H1 (cell line): Measurements from ENCODE around the gene MFAP4. TPM values are rescaled to one million over a fixed set of nuclear protein-coding genes. Genes with fewer than 3 reads are reported as not detected.

ENCODE experiments used
- CTCF ChIA-PET: fragments of 300-600 bp; sonication (Branson Sonifier 250); formaldehyde crosslinking; loops from one replicate; lab custom pipeline; 2021; ENCODE audit not compliant: partially characterized antibody; lab: Charles Lee
- POLR2A ChIA-PET: fragments of 300-600 bp; sonication (Branson Sonifier 250); formaldehyde crosslinking; loops from one replicate; lab custom pipeline; 2021; ENCODE audit warnings: inconsistent platforms; ENCODE audit not compliant: partially characterized antibody; lab: Charles Lee
- DNase-seq, 2 experiments: peaks; one replicate each; pipeline versions ENCODE4 v3.0.0 to v3.0.0-alpha.2; 2010 to 2022; ENCODE audit warnings: low spot score in 2 of 2, low read depth in 1 of 2, mixed read lengths in 1 of 2
- FAIRE-seq: peaks from 2 replicates; lab custom pipeline; 2011; peaks lifted over from hg19 to GRCh38; lab: Jason Lieb, UNC
- H2AFZ ChIP-seq: 2 replicates; pipeline ENCODE4 v1.8.1; 2012; ENCODE audit warnings: low read length, inconsistent platforms
- H2AK5ac ChIP-seq: 2 replicates; pipeline ENCODE4 v1.6.1; 2013; ENCODE audit warnings: low read depth, low read length
- H2BK120ac ChIP-seq: replicated peaks from 2 replicates; pipeline ENCODE3; 2013; ENCODE audit warnings: low read depth, low read length, inconsistent platforms
- H2BK12ac ChIP-seq: 2 replicates; pipeline ENCODE4 v1.6.1; 2013; ENCODE audit warnings: low read depth, low read length
- H2BK15ac ChIP-seq: 2 replicates; pipeline ENCODE4 v1.6.1; 2013; ENCODE audit warnings: low read length
- H2BK20ac ChIP-seq: 2 replicates; pipeline ENCODE4 v1.6.1; 2013; ENCODE audit warnings: low read length
- H2BK5ac ChIP-seq: 2 replicates; pipeline ENCODE4 v1.6.1; 2013; ENCODE audit warnings: low read depth, low read length
- H3K14ac ChIP-seq: 2 replicates; pipeline ENCODE4 v1.6.1; 2013; ENCODE audit warnings: inconsistent platforms; ENCODE audit not compliant: insufficient read length
- H3K18ac ChIP-seq: 2 replicates; pipeline ENCODE4 v1.6.1; 2013; ENCODE audit warnings: low read length; ENCODE audit errors: extremely low read depth
- H3K23ac ChIP-seq: 2 replicates; pipeline ENCODE4 v1.6.1; 2013; ENCODE audit warnings: inconsistent platforms; ENCODE audit not compliant: insufficient read length
- H3K23me2 ChIP-seq: 2 replicates; pipeline ENCODE4 v1.6.1; 2013; ENCODE audit warnings: low read depth, low read length
- H3K27ac ChIP-seq: 2 replicates; pipeline ENCODE4 v1.6.1; 2011; ENCODE audit warnings: low read depth, low read length, inconsistent platforms
- H3K27me3 ChIP-seq, 4 experiments: replicated peaks in 1 of 4; 1 replicate in 1 of 4; 2 replicates in 3 of 4; pipeline versions ENCODE4 v1.6.1 to v1.8.1; 2011 to 2013; ENCODE audit warnings: low read length in 3 of 4, mild to moderate bottlenecking in 3 of 4, inconsistent platforms in 2 of 4, mixed read lengths in 2 of 4, moderate library complexity in 1 of 4; ENCODE audit not compliant: control insufficient read depth in 3 of 4, insufficient read depth in 3 of 4; ENCODE audit errors: extremely low read depth in 1 of 4
- H3K36me3 ChIP-seq, 4 experiments: 2 replicates each; pipeline versions ENCODE4 v1.6.1 to v1.8.1; 2011 to 2013; ENCODE audit warnings: mild to moderate bottlenecking in 4 of 4, low read length in 3 of 4, moderate library complexity in 2 of 4, control low read depth in 1 of 4, inconsistent platforms in 1 of 4; ENCODE audit not compliant: insufficient read depth in 4 of 4, control insufficient read depth in 2 of 4
- H3K4ac ChIP-seq: replicated peaks from 2 replicates; pipeline ENCODE3; 2013; ENCODE audit warnings: low read length, low read depth, mixed read lengths, inconsistent platforms; ENCODE audit not compliant: insufficient read length
- H3K4me1 ChIP-seq, 4 experiments: replicated peaks in 1 of 4; 1 replicate in 1 of 4; 2 replicates in 3 of 4; pipeline versions ENCODE4 v1.6.1 to v1.8.1; 2011 to 2013; ENCODE audit warnings: low read length in 3 of 4, inconsistent platforms in 2 of 4, mixed read lengths in 1 of 4; ENCODE audit not compliant: insufficient read depth in 4 of 4, control insufficient read depth in 3 of 4
- H3K4me2 ChIP-seq, 2 experiments: 2 replicates each; pipeline versions ENCODE4 v1.6.1 to v1.8.1; 2011 to 2013; ENCODE audit warnings: low read depth in 2 of 2, low read length in 2 of 2, control low read depth in 1 of 2, inconsistent platforms in 1 of 2, mild to moderate bottlenecking in 1 of 2; ENCODE audit not compliant: insufficient read depth in 1 of 2
- H3K4me3 ChIP-seq, 4 experiments: fragments of 200-600, 300-600 bp in 1 of 4; sonication (generic), shearing (Covaris generic), sonication (Bioruptor Twin) in 1 of 4; 2 replicates each; pipeline versions ENCODE4 v1.5.1 to v1.8.1; 2011 to 2016; ENCODE audit warnings: low read length in 4 of 4, low read depth in 3 of 4, control low read depth in 2 of 4, inconsistent platforms in 2 of 4, mild to moderate bottlenecking in 2 of 4, mixed read lengths in 1 of 4, moderate library complexity in 1 of 4; ENCODE audit not compliant: insufficient read depth in 2 of 4; ENCODE audit errors: extremely low read depth in 1 of 4
- H3K56ac ChIP-seq: replicated peaks from 2 replicates; pipeline ENCODE3; 2013; ENCODE audit warnings: low read depth, mild to moderate bottlenecking, mixed read lengths, low read length, inconsistent platforms; ENCODE audit not compliant: insufficient read length
- H3K79me1 ChIP-seq: 2 replicates; pipeline ENCODE4 v1.6.1; 2013; ENCODE audit warnings: low read depth, low read length, control low read depth
- H3K79me2 ChIP-seq, 2 experiments: 2 replicates each; pipeline versions ENCODE4 v1.6.1 to v1.8.1; 2012 to 2013; ENCODE audit warnings: low read length in 2 of 2, mild to moderate bottlenecking in 2 of 2, inconsistent platforms in 1 of 2; ENCODE audit not compliant: insufficient read depth in 2 of 2, control insufficient read depth in 1 of 2
- H3K9ac ChIP-seq, 4 experiments: replicated peaks in 1 of 4; 1 replicate in 1 of 4; 2 replicates in 3 of 4; pipeline versions ENCODE4 v1.6.1 to v1.8.1; 2011 to 2013; ENCODE audit warnings: low read depth in 3 of 4, low read length in 3 of 4, control low read depth in 2 of 4, mild to moderate bottlenecking in 2 of 4, moderate library complexity in 2 of 4, inconsistent platforms in 1 of 4; ENCODE audit errors: extremely low read depth in 1 of 4
- H3K9me3 ChIP-seq, 2 experiments: 2 replicates each; pipeline versions ENCODE4 v1.6.1 to v1.8.1; 2012 to 2013; ENCODE audit warnings: mild to moderate bottlenecking in 2 of 2, moderate library complexity in 2 of 2, control low read depth in 1 of 2, inconsistent platforms in 1 of 2, low read depth in 1 of 2, low read length in 1 of 2, mixed read lengths in 1 of 2; ENCODE audit not compliant: insufficient read depth in 2 of 2
- H4K20me1 ChIP-seq, 2 experiments: replicated peaks in 1 of 2; 2 replicates each; pipeline versions ENCODE3 to v1.8.1; 2011 to 2013; ENCODE audit warnings: inconsistent platforms in 2 of 2, low read length in 2 of 2, mild to moderate bottlenecking in 1 of 2; ENCODE audit not compliant: insufficient read depth in 2 of 2, control insufficient read depth in 1 of 2
- H4K5ac ChIP-seq: 2 replicates; pipeline ENCODE4 v1.6.1; 2013; ENCODE audit warnings: low read length, low read depth, mixed read lengths, inconsistent platforms; ENCODE audit not compliant: insufficient read length
- H4K8ac ChIP-seq: 2 replicates; pipeline ENCODE4 v1.8.0; 2013; ENCODE audit warnings: mild to moderate bottlenecking, moderate library complexity, low read length, inconsistent platforms; ENCODE audit not compliant: insufficient read depth; ENCODE audit errors: extremely low read depth
- H4K91ac ChIP-seq: replicated peaks from 2 replicates; pipeline ENCODE3; 2013; ENCODE audit warnings: low read length, mixed read lengths, inconsistent platforms; ENCODE audit not compliant: insufficient read length
- ATF3 ChIP-seq: IDR thresholded peaks from 2 replicates; pipeline ENCODE4 v1.6.1; 2011; ENCODE audit warnings: low read depth, mild to moderate bottlenecking, low read length; ENCODE audit not compliant: insufficient read depth
- CHD1 ChIP-seq: IDR thresholded peaks from 2 replicates; pipeline ENCODE4 v1.6.1; 2012; ENCODE audit warnings: low read depth, low read length, improper control_type of control experiment
- HDAC6 ChIP-seq: IDR thresholded peaks from one replicate; pipeline ENCODE4 v1.7.1; 2012; ENCODE audit warnings: low read depth, mild to moderate bottlenecking, inconsistent platforms, low read length, moderate library complexity
- KDM4A ChIP-seq: IDR thresholded peaks from one replicate; pipeline ENCODE4 v1.7.1; 2012; ENCODE audit warnings: low read depth, mild to moderate bottlenecking, moderate library complexity, low read length, inconsistent platforms; ENCODE audit not compliant: severe bottlenecking
- RBBP5 ChIP-seq: IDR thresholded peaks from 2 replicates; pipeline ENCODE4 v1.7.1; 2012; ENCODE audit warnings: low read depth, mild to moderate bottlenecking, inconsistent platforms, low read length, moderate library complexity, borderline replicate concordance
- SAP30 ChIP-seq: fragments of 300-600 bp; sonication (generic); IDR thresholded peaks from 2 replicates; pipeline ENCODE4 v1.7.1; 2012; ENCODE audit warnings: low read length, moderate library complexity, mild to moderate bottlenecking, inconsistent platforms; ENCODE audit not compliant: insufficient read depth, insufficient replicate concordance
- SIRT6 ChIP-seq: IDR thresholded peaks from one replicate; pipeline ENCODE4 v1.7.1; 2012; ENCODE audit warnings: low read length, inconsistent platforms
- SP4 ChIP-seq: IDR thresholded peaks from 2 replicates; pipeline ENCODE4 v1.6.1; 2012; ENCODE audit warnings: low read length, inconsistent platforms
- TCF12 ChIP-seq: IDR thresholded peaks from 2 replicates; pipeline ENCODE4 v1.6.1; 2011; ENCODE audit warnings: low read depth, mild to moderate bottlenecking, low read length
- WGBS, 2 experiments: shearing (Covaris generic) in 1 of 2; methylation state at CpG; one replicate each; pipeline versions ENCODE4 v1.1.6 to v1.1.7; 2013 to 2015; ENCODE audit warnings: low lambda C conversion rate in 2 of 2, mixed read lengths in 2 of 2, inconsistent platforms in 1 of 2, low coverage in 1 of 2, missing lambda C conversion rate in 1 of 2; ENCODE audit not compliant: insufficient replicate concordance in 2 of 2, insufficient coverage in 1 of 2, insufficient read length in 1 of 2; ENCODE audit errors: extremely low coverage in 1 of 2, missing lambda C conversion rate in 1 of 2; 5-methylcytosine and 5-hydroxymethylcytosine counted together
- polyA plus RNA-seq, 7 experiments: library from polyadenylated mRNA; depleted of rRNA in 3 of 7; stranded (reverse) in 5 of 7; unstranded in 2 of 7; fragments of >200 nt in 5 of 7; fragments of 200-250 nt in 2 of 7; gene quantifications; 1 replicate in 5 of 7; 2 replicates in 1 of 7; 4 replicates in 1 of 7; pipeline versions ENCODE4 v1.2.1 to v1.2.3, GENCODE V29; 2011 to 2013; ENCODE audit warnings: missing spikeins in 2 of 7, mixed read lengths in 2 of 7
- total RNA-seq: library from RNA; stranded (reverse); fragmentation: NEBNext Ultra II Directional; extraction: Animal tissue kit (Norgen Biotek cat#: 25700); gene quantifications from 2 replicates; pipeline ENCODE4 v1.2.1, GENCODE V29; 2021

MFAP4 gene
- total and polyA plus RNA-seq, 2 of the 8 experiments (the other 6 are each of a cell fraction or from before 2014, with no cell fraction given): 3.1 to 3.6 TPM

- Histone ChIP-seq H3K9ac (no peak overlapping the region), H2AFZ (no peak overlapping the region), H3K9me3 (no peaks in the 10 kb centered on the region), H3K14ac (no peak overlapping the region), H2BK15ac (peak overlapping the region; percentile 96; the same call in 1 of the 2 replicates), H3K18ac (no peak overlapping the region; the same call in 1 of the 2 replicates), H3K79me1 (no peaks in the 10 kb centered on the region; the same call in 1 of the 2 replicates), H3K23ac (no peak overlapping the region), H2BK5ac (no peak overlapping the region), H3K36me3 (peaks cover 2 to 15% (median 5%) of the 10 kb centered on the region in 4 experiments; a peak in 6 of 8 replicates), H3K4me2 (no peak overlapping the region), H4K8ac (no peak overlapping the region), H3K23me2 (peaks cover 3% of the 10 kb centered on the region; the same call in 1 of the 2 replicates), H3K4me3 (no peak overlapping the region), H2BK12ac (no peak overlapping the region), H3K56ac (no peak overlapping the region), H4K5ac (no peak overlapping the region), H3K79me2 (no peaks in the 10 kb centered on the region), H2AK5ac (no peak overlapping the region; the same call in 1 of the 2 replicates), H2BK120ac (peak overlapping the region; percentile 29), H3K27me3 (no peaks in the 10 kb centered on the region), H4K91ac (peak overlapping the region; percentile 63), H3K4me1 (peaks cover 8 to 22% (median 15%) of the 10 kb centered on the region in 4 experiments), H4K20me1 (peaks cover 3 to 6% of the 10 kb centered on the region in 2 experiments), H3K4ac (no peak overlapping the region), H3K27ac (no peak overlapping the region), H2BK20ac (peak overlapping the region; percentile 55; the same call in 1 of the 2 replicates)
- ChIA-PET POLR2A (interaction anchor here (0.8 to 2.6 kb wide), 3 partner anchors 10 to 64 kb away, joined by 3 to 17 read pairs (median 3); partner anchors contain the start of gene MAPK7), CTCF (interaction anchor here (1.0 to 1.7 kb wide), 7 partner anchors 8 to 356 kb away, joined by 3 to 7 read pairs (median 3); no protein-coding TSS in a partner anchor)
- 95% methylated on average over 5 of the region's 5 CpGs; no CpG with 5 or more reads in 1 of the 2 experiments for WGBS, 2 experiments
- DNase-seq: no peak
- FAIRE-seq: no peak
- TF ChIP-seq SIRT6 (no peak), KDM4A (no peak), HDAC6 (no peak), SP4 (no peak), TCF12 (no peak), SAP30 (no peak), CHD1 (no peak), ATF3 (no peak), RBBP5 (no peak)
Measured at GRCh38 chr17:19388791-19389785, 2.1 kb upstream of the MFAP4 start.
